Astrocyte of the cerebellum (primary cell): ENCODE measurements around the gene SSH3.

ENCODE experiments used
- DNase-seq: peaks from one replicate; pipeline ENCODE4 v3.0.0-alpha.2; 2011; ENCODE audit warnings: low read depth
- H3K4me3 ChIP-seq: 2 replicates; pipeline ENCODE4 v1.5.1; 2011; ENCODE audit warnings: mild to moderate bottlenecking, low read depth, low read length, moderate library complexity
- in situ Hi-C: cut with HindIII; loops from 2 replicates; pipeline ENCODE4 v1.10.0; 2017; ENCODE audit warnings: low sequenced_read_pairs
- TF ChIP-seq, protein P1 (sequence below): IDR thresholded peaks from 2 replicates; pipeline ENCODE4 v1.5.1; 2012; ENCODE audit warnings: low read length, low read depth, moderate library complexity, mild to moderate bottlenecking; ENCODE audit errors: missing control alignments

The SSH3 gene

GRCh38 chr11:67278135-67278938 is 25.0 kb upstream of the SSH3 start:
- DNase-seq, result no peak
- in situ Hi-C loops, result no loop called here
- no peak overlapping the region for H3K4me3 ChIP-seq
- TF ChIP-seq, protein P1, sequence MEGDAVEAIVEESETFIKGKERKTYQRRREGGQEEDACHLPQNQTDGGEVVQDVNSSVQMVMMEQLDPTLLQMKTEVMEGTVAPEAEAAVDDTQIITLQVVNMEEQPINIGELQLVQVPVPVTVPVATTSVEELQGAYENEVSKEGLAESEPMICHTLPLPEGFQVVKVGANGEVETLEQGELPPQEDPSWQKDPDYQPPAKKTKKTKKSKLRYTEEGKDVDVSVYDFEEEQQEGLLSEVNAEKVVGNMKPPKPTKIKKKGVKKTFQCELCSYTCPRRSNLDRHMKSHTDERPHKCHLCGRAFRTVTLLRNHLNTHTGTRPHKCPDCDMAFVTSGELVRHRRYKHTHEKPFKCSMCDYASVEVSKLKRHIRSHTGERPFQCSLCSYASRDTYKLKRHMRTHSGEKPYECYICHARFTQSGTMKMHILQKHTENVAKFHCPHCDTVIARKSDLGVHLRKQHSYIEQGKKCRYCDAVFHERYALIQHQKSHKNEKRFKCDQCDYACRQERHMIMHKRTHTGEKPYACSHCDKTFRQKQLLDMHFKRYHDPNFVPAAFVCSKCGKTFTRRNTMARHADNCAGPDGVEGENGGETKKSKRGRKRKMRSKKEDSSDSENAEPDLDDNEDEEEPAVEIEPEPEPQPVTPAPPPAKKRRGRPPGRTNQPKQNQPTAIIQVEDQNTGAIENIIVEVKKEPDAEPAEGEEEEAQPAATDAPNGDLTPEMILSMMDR, result no peak

GRCh38 chr11:67278939-67279588 is 24.3 kb upstream of the SSH3 start:
- in situ Hi-C loops, result no loop called here
- TF ChIP-seq, protein P1, result no peak

DNA sequence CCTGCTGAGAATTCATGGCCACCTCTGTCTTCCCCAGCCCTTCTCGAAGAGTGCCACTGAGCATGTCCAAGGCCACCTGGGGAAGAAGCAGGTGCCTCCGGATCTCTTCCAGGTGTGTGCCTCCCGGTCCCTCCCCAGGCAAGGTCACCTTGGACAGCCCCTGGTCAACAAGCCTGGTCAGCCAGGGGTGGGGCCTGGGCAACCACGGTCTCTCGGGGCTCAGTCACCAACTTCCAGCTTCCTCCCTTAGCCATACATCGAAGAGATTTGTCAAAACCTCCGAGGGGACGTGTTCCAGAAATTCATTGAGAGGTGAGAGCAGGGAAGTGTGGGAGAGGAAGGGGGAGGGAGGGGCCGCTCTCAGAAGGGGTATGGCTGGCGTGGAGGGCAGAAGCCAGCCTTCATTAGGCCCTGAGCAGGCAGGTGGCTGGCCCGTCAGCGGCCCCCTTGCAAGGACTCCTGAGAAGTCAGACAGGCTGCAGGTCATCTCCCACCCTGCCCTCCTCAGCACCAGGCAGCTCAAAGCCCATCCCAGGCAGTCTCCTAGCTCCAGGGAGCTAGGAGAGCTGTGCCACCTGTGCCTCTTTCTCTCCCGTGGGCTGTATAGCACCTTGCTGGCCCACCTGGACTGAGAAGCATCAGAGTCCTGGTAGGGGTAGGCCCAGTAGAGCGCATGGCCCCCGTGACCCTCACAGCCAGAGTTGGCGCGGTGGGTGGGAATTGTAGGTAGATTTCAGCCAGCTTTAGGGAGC is 23.6 kb upstream of the SSH3 start:
- in situ Hi-C loops, result no loop called here
- H3K4me3 ChIP-seq, result no peak overlapping the region
- no peak for DNase-seq
- TF ChIP-seq, protein P1, result no peak

More at GRCh38 chr11:67278939-67279588, 24.3 kb upstream of the SSH3 start:
- no peak for DNase-seq
- no peak overlapping the region for H3K4me3 ChIP-seq

GRCh38 chr11:67280341-67280787 is 23.0 kb upstream of the SSH3 start:
- DNase-seq, result no peak
- TF ChIP-seq, protein P1, result no peak
- H3K4me3 ChIP-seq, result no peak overlapping the region
- in situ Hi-C loops, result no loop called here

DNA sequence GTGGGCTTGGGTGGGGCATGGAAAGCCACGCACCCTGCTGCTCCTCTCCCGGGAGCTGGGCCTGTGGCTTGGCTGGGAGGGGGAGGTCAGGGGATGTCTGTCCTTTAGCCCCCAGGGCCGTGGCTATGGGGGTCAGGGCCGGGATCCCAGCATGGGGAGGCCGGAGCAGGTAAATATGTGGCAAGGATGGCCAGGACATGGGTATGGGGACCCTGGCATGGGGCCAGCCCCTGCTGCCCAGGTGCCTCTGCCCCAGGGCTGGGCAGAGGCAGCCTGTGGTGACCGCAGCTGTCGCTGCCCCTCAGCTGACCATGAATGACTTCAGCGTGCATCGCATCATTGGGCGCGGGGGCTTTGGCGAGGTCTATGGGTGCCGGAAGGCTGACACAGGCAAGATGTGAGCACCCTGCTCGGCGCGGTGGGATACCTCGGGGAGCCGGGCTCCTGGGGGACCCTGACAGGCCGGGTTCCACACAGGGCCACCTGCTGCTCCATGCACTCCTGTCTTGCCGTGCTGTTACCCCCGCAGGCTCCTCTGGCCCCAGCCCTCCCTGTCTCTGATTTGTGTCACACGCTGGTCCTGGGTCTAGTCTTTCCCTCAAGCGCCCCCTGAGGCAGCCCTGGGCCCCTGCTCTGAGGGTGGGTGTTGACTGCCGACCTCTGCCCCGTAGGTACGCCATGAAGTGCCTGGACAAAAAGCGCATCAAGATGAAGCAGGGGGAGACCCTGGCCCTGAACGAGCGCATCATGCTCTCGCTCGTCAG is 22.4 kb upstream of the SSH3 start:
- DNase-seq, result no peak
- no peak overlapping the region for H3K4me3 ChIP-seq
- in situ Hi-C loops, result no loop called here
- TF ChIP-seq, protein P1, result no peak
